K562 (cell line): ENCODE data around the gene CDC20B.

Experiments used
- BHLHE40 ChIP-seq: IDR thresholded peaks from 2 replicates; pipeline ENCODE4 v1.6.1; 2011; ENCODE audit warnings: low read length, improper control_type of control experiment
- CBFB ChIP-seq: sonication (generic); formaldehyde crosslinking; IDR thresholded peaks from 2 replicates; pipeline ENCODE4 v1.4.0; 2020; ENCODE audit warnings: mild to moderate bottlenecking, missing genetic modification reagents
- CREB1 ChIP-seq, 2 experiments: sonication (generic) in 1 of 2; formaldehyde crosslinking in 1 of 2; IDR thresholded peaks; 2 replicates each; pipeline versions ENCODE4 v1.6.1 to v1.8.0; 2012 to 2022; ENCODE audit warnings: inconsistent platforms in 1 of 2, mild to moderate bottlenecking in 1 of 2, missing genetic modification reagents in 1 of 2, moderate library complexity in 1 of 2
- NBN ChIP-seq: fragments of 450-650 bp; IDR thresholded peaks from 2 replicates; pipeline ENCODE4 v1.6.1; 2016; ENCODE audit warnings: low read depth, mild to moderate bottlenecking
- POLR2A ChIP-seq: fragments of 450-650 bp; conservative IDR thresholded peaks from 2 replicates; pipeline ENCODE4 v1.6.1; 2016
- SP1 ChIP-seq: sonication (generic); formaldehyde crosslinking; IDR thresholded peaks from 2 replicates; pipeline ENCODE4 v1.8.1; 2022; ENCODE audit warnings: mild to moderate bottlenecking, missing genetic modification reagents

- TF ChIP-seq POLR2A (no peak), BHLHE40 (no peak), CREB1 (IDR thresholded peaks at IDR 0.05) (no peak), CREB1 (CRISPR knock-in tag; IDR thresholded peaks at IDR 0.05) (no peak), CBFB (CRISPR knock-in tag) (no peak), NBN (no peak), SP1 (CRISPR knock-in tag) (no peak)
These were observed 68.8 kb downstream of the CDC20B start for GRCh38 chr5:55104036-55104772.
